HCT116 (cell line): ENCODE data around the gene PRDM2. TPM values are rescaled to one million over a fixed set of nuclear protein-coding genes. Genes with fewer than 3 reads are reported as not detected.
A peak's percentile ranks its signal among the peaks of the same experiment; 100 is the strongest.

ENCODE experiments used
- ATAC-seq: fragments of 200-7000 bp; cut with Tn5 transposase; 2 replicates; pipeline ENCODE4 v1.9.1; 2020; ENCODE audit warnings: mild to moderate bottlenecking, moderate library complexity
- BruUV-seq: library from RNA; stranded (reverse); fragments of 400-500 nt; replicated peaks from 2 replicates; lab custom pipeline; 2021; lab: Mats Ljungman, UMichigan
- CTCF ChIA-PET: fragments of 300-600 bp; sonication (Branson Sonifier 250); formaldehyde crosslinking; loops from one replicate; lab custom pipeline; 2021; ENCODE audit warnings: antibody characterized with exemption; lab: Charles Lee
- POLR2A ChIA-PET: fragments of 300-600, 350-600 bp; sonication (Branson Sonifier 250); formaldehyde crosslinking; loops from one replicate; lab custom pipeline; 2021; ENCODE audit warnings: antibody characterized with exemption; lab: Charles Lee
- RAD21 ChIA-PET, 2 experiments: fragments of 300-600 bp; sonication (Branson Sonifier 250); formaldehyde crosslinking; loops; one replicate each; lab custom pipeline; 2023; ENCODE audit warnings: low total read pairs in 2 of 2; ENCODE audit not compliant: uncharacterized antibody in 2 of 2, unreplicated experiment in 2 of 2, low non-redundant PET in 1 of 2; lab: Charles Lee
- DNase-seq: peaks from one replicate; pipeline ENCODE4 v3.0.0-alpha.2; 2010; ENCODE audit warnings: low read depth, low spot score
- H2AFZ ChIP-seq: fragments of 200-600 bp; shearing (Covaris generic), sonication (generic); 2 replicates; pipeline ENCODE4 v1.6.1; 2017; ENCODE audit warnings: low read depth, mixed run types, mixed read lengths, antibody characterized with exemption, low read length; ENCODE audit not compliant: poor library complexity, severe bottlenecking
- H3K27ac ChIP-seq: 2 replicates; pipeline ENCODE4 v1.5.1; 2012; ENCODE audit warnings: low read depth, low read length
- H3K27me3 ChIP-seq: fragments of 200-600 bp; sonication (generic); 2 replicates; pipeline ENCODE4 v1.6.1; 2016; ENCODE audit warnings: mixed run types, low read length, mixed read lengths; ENCODE audit not compliant: insufficient read depth
- H3K36me3 ChIP-seq, 2 experiments: fragments of 200-500 bp in 1 of 2; fragments of 200-600 bp in 1 of 2; sonication (Bioruptor generic) in 1 of 2; sonication (generic) in 1 of 2; 2 replicates each; pipeline versions ENCODE4 v1.5.1 to v1.6.1; 2014 to 2016; ENCODE audit warnings: low read length in 2 of 2, inconsistent platforms in 1 of 2, mixed read lengths in 1 of 2, mixed run types in 1 of 2; ENCODE audit not compliant: insufficient read depth in 2 of 2, control insufficient read depth in 1 of 2
- H3K4me1 ChIP-seq, 2 experiments: fragments of 200-600 bp in 1 of 2; sonication (generic) in 1 of 2; 2 replicates each; pipeline versions ENCODE4 v1.5.1 to v1.6.1; 2012 to 2017; ENCODE audit warnings: low read length in 2 of 2, inconsistent platforms in 1 of 2, mild to moderate bottlenecking in 1 of 2, mixed read lengths in 1 of 2, mixed run types in 1 of 2, moderate library complexity in 1 of 2; ENCODE audit not compliant: insufficient read depth in 2 of 2, control insufficient read depth in 1 of 2
- H3K4me2 ChIP-seq: fragments of 200-600 bp; sonication (generic); 2 replicates; pipeline ENCODE4 v1.6.1; 2017; ENCODE audit warnings: mixed run types, low read length, mixed read lengths
- H3K4me3 ChIP-seq, 2 experiments: fragments of 200-600 bp in 1 of 2; sonication (generic) in 1 of 2; replicated peaks in 1 of 2; 2 replicates each; pipeline ENCODE4 v1.5.1; 2011 to 2016; ENCODE audit warnings: low read length in 2 of 2, control low read depth in 1 of 2, low read depth in 1 of 2, mild to moderate bottlenecking in 1 of 2, mixed read lengths in 1 of 2, mixed run types in 1 of 2
- H3K79me2 ChIP-seq: fragments of 200-600 bp; sonication (generic); 2 replicates; pipeline ENCODE4 v1.6.1; 2017; ENCODE audit warnings: mild to moderate bottlenecking, mixed run types, low read length, moderate library complexity, mixed read lengths; ENCODE audit not compliant: insufficient read depth
- H3K9ac ChIP-seq: fragments of 200-600 bp; sonication (generic); 2 replicates; pipeline ENCODE4 v1.6.1; 2016; ENCODE audit warnings: low read length, mixed read lengths
- H3K9me2 ChIP-seq: fragments of 200-600 bp; sonication (generic), shearing (Covaris generic); 2 replicates; pipeline ENCODE4 v1.6.1; 2017; ENCODE audit warnings: mixed run types, mild to moderate bottlenecking, moderate library complexity; ENCODE audit not compliant: insufficient read depth
- H3K9me3 ChIP-seq, 2 experiments: fragments of 200-500 bp in 1 of 2; fragments of 200-600 bp in 1 of 2; sonication (Bioruptor generic) in 1 of 2; sonication (generic) in 1 of 2; 2 replicates each; pipeline ENCODE4 v1.6.1; 2014 to 2017; ENCODE audit warnings: low read length in 2 of 2, mixed read lengths in 2 of 2, inconsistent platforms in 1 of 2, low read depth in 1 of 2, mild to moderate bottlenecking in 1 of 2, mixed run types in 1 of 2, moderate library complexity in 1 of 2; ENCODE audit not compliant: control insufficient read depth in 1 of 2, insufficient read depth in 1 of 2
- H4K20me1 ChIP-seq: fragments of 200-600 bp; sonication (generic), shearing (Covaris generic); 2 replicates; pipeline ENCODE4 v1.6.1; 2017; ENCODE audit warnings: mixed run types, mild to moderate bottlenecking, moderate library complexity; ENCODE audit not compliant: insufficient read depth
- ATF3 ChIP-seq: IDR thresholded peaks from 2 replicates; pipeline ENCODE4 v1.6.1; 2012
- POLR2AphosphoS5 ChIP-seq: IDR thresholded peaks from 2 replicates; pipeline ENCODE4 v1.6.1; 2011; ENCODE audit warnings: mild to moderate bottlenecking, low read depth, low read length, moderate library complexity
- REST ChIP-seq: IDR thresholded peaks from 2 replicates; pipeline ENCODE4 v1.6.1; 2012; ENCODE audit warnings: low read depth
- YY1 ChIP-seq: IDR thresholded peaks from 2 replicates; pipeline ENCODE4 v1.6.1; 2011; ENCODE audit warnings: low read length, low read depth, moderate library complexity, mild to moderate bottlenecking; ENCODE audit not compliant: insufficient replicate concordance; ENCODE audit errors: extremely low read depth
- intact Hi-C: fragments of 100-400 bp; cut with micrococcal nuclease; formaldehyde crosslinking; loops from 2 replicates; pipeline ENCODE4 v1.10.0; 2022
- total RNA-seq: library from RNA; stranded (reverse); gene quantifications from one replicate; pipeline ENCODE4 v1.2.1, GENCODE V29; 2021; ENCODE audit not compliant: unreplicated experiment
- TF ChIP-seq, protein P1 (sequence below), 3 experiments: fragments of 200-600 bp in 1 of 3; sonication (generic) in 1 of 3; IDR thresholded peaks in 2 of 3; conservative IDR thresholded peaks in 1 of 3; 2 replicates each; pipeline ENCODE4 v1.5.1; 2012 to 2017; ENCODE audit warnings: low read depth in 2 of 3, low read length in 2 of 3, antibody characterized with exemption in 1 of 3, borderline replicate concordance in 1 of 3, control low read depth in 1 of 3, mild to moderate bottlenecking in 1 of 3, mixed read lengths in 1 of 3, mixed run types in 1 of 3, moderate library complexity in 1 of 3; ENCODE audit not compliant: insufficient read depth in 1 of 3

The PRDM2 gene
- total RNA-seq, 1 experiment from 2014 or later, result 17.3 TPM

- DNase-seq, result no peak
- Histone ChIP-seq H2AFZ (no peak overlapping the region), H3K36me3 (no peaks in the 10 kb centered on the region), H3K27ac (no peak overlapping the region), H3K4me3 (no peak overlapping the region), H3K9me2 (no peaks in the 10 kb centered on the region), H3K4me2 (no peak overlapping the region), H3K9ac (no peak overlapping the region), H3K4me1 (peaks cover 53 to 58% of the 10 kb centered on the region in 2 experiments), H3K27me3 (no peaks in the 10 kb centered on the region), H3K79me2 (peaks cover 98% of the 10 kb centered on the region), H3K9me3 (no peaks in the 10 kb centered on the region), H4K20me1 (peaks cover 15% of the 10 kb centered on the region; the same call in 1 of the 2 replicates)
- ChIA-PET CTCF (interaction anchor here (1.5 kb wide), 1 partner anchor 35 kb away, joined by 6 read pairs; no protein-coding TSS in a partner anchor), RAD21 (no interaction called here), POLR2A (interaction anchor here (1.6 kb wide), 1 partner anchor 12 kb away, joined by 5 read pairs; no protein-coding TSS in a partner anchor)
- no peak for TF ChIP-seq POLR2AphosphoS5
- TF ChIP-seq, protein P1, sequence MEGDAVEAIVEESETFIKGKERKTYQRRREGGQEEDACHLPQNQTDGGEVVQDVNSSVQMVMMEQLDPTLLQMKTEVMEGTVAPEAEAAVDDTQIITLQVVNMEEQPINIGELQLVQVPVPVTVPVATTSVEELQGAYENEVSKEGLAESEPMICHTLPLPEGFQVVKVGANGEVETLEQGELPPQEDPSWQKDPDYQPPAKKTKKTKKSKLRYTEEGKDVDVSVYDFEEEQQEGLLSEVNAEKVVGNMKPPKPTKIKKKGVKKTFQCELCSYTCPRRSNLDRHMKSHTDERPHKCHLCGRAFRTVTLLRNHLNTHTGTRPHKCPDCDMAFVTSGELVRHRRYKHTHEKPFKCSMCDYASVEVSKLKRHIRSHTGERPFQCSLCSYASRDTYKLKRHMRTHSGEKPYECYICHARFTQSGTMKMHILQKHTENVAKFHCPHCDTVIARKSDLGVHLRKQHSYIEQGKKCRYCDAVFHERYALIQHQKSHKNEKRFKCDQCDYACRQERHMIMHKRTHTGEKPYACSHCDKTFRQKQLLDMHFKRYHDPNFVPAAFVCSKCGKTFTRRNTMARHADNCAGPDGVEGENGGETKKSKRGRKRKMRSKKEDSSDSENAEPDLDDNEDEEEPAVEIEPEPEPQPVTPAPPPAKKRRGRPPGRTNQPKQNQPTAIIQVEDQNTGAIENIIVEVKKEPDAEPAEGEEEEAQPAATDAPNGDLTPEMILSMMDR (IDR thresholded peaks at IDR 0.05 in 2 of 3, conservative IDR thresholded peaks at IDR 0.05 in 1 of 3; ENCODE audit: borderline replicate concordance in 1 of 3, insufficient read depth in 1 of 3, low read depth in 2 of 3, low read length in 2 of 3), result 0 out of 6 replicates have a peak, but pooled peaks of 1 of the 3 experiments have one; percentile 7
- TF ChIP-seq YY1, result no peak
- TF ChIP-seq REST, result no peak
- TF ChIP-seq ATF3, result no peak
- intact Hi-C loops, result no loop called here
- no TSS peak for BruUV-seq
- ATAC-seq, result no peak
These were observed 60.9 kb downstream of the PRDM2 start for GRCh38 chr1:13760921-13761320.
